CD14-positive monocyte (primary cell): Measurements from ENCODE around the gene ZDHHC11B. TPM values are rescaled to one million over a fixed set of nuclear protein-coding genes. Genes with fewer than 3 reads are reported as not detected.
"Not testable (repeated sequence)": the region's sequence is repeated elsewhere in the genome, so short reads cannot be mapped to it uniquely, and the experiment has no call there.

ENCODE experiments used
- DNase-seq, 3 donors: peaks; one replicate each; pipeline ENCODE4 v3.0.0-alpha.2; 2011 to 2022
- H2AFZ ChIP-seq: 2 replicates; pipeline ENCODE4 v1.6.0; 2012; ENCODE audit warnings: mild to moderate bottlenecking, low read depth, low read length, inconsistent platforms; ENCODE audit not compliant: insufficient read depth, poor library complexity, severe bottlenecking
- H3K27ac ChIP-seq, 2 donors: 1 replicate in 1 of 2; 2 replicates in 1 of 2; pipeline ENCODE4 v1.5.1; 2012 to 2013; ENCODE audit warnings: low read length in 2 of 2, control low read depth in 1 of 2, inconsistent platforms in 1 of 2, low read depth in 1 of 2, mild to moderate bottlenecking in 1 of 2
- H3K27me3 ChIP-seq, 2 donors: one replicate each; pipeline versions ENCODE4 v1.6.0 to v1.6.1; 2011 to 2013; ENCODE audit warnings: low read length in 2 of 2; ENCODE audit not compliant: control insufficient read depth in 2 of 2, insufficient read depth in 2 of 2
- H3K36me3 ChIP-seq, 2 donors: replicated peaks in 1 of 2; 1 replicate in 1 of 2; 2 replicates in 1 of 2; pipeline versions ENCODE4 v1.5.1 to v1.6.1; 2012 to 2013; ENCODE audit warnings: low read length in 2 of 2, control low read depth in 1 of 2, inconsistent platforms in 1 of 2, mild to moderate bottlenecking in 1 of 2; ENCODE audit not compliant: insufficient read depth in 2 of 2, control insufficient read depth in 1 of 2
- H3K4me1 ChIP-seq, 2 donors: 1 replicate in 1 of 2; 2 replicates in 1 of 2; pipeline versions ENCODE4 v1.5.1 to v1.6.1; 2012 to 2013; ENCODE audit warnings: low read length in 2 of 2, control low read depth in 1 of 2, inconsistent platforms in 1 of 2, mild to moderate bottlenecking in 1 of 2, moderate library complexity in 1 of 2; ENCODE audit not compliant: insufficient read depth in 2 of 2, control insufficient read depth in 1 of 2
- H3K4me2 ChIP-seq: replicated peaks from 2 replicates; pipeline ENCODE3; 2012; ENCODE audit warnings: low read length, moderate library complexity, mild to moderate bottlenecking; ENCODE audit not compliant: poor library complexity, severe bottlenecking; ENCODE audit errors: extremely low read depth
- H3K4me3 ChIP-seq, 3 experiments: fragments of 200-600 bp in 1 of 3; sonication (generic) in 1 of 3; replicated peaks in 1 of 3; 1 replicate in 2 of 3; 2 replicates in 1 of 3; pipeline ENCODE4 v1.5.1; 2011 to 2013; ENCODE audit warnings: low read length in 3 of 3, mild to moderate bottlenecking in 3 of 3, control low read depth in 2 of 3, low read depth in 2 of 3, inconsistent platforms in 1 of 3, moderate library complexity in 1 of 3
- H3K79me2 ChIP-seq: 2 replicates; pipeline ENCODE4 v1.6.0; 2012; ENCODE audit warnings: mild to moderate bottlenecking, control low read depth, inconsistent platforms, low read length, moderate library complexity; ENCODE audit not compliant: insufficient read depth
- H3K9ac ChIP-seq: 2 replicates; pipeline ENCODE4 v1.6.0; 2017; ENCODE audit warnings: low read length, mild to moderate bottlenecking; ENCODE audit not compliant: insufficient read depth, poor library complexity, severe bottlenecking
- H3K9me3 ChIP-seq, 2 donors: replicated peaks in 1 of 2; 1 replicate in 1 of 2; 2 replicates in 1 of 2; pipeline versions ENCODE4 v1.5.1 to v1.6.1; 2012 to 2013; ENCODE audit warnings: low read length in 2 of 2, control low read depth in 1 of 2; ENCODE audit not compliant: control insufficient read depth in 1 of 2, insufficient read depth in 1 of 2
- H4K20me1 ChIP-seq: 2 replicates; pipeline ENCODE4 v1.6.0; 2012; ENCODE audit warnings: mild to moderate bottlenecking, low read length, control low read depth, moderate library complexity; ENCODE audit not compliant: insufficient read depth
- H3K27ac Mint-ChIP-seq, 7 donors: one replicate each; pipeline ENCODE4 v1.8.0; 2020; ENCODE audit warnings: mild to moderate bottlenecking in 7 of 7, mixed read lengths in 7 of 7, moderate library complexity in 6 of 7, inconsistent platforms in 2 of 7
- H3K27me3 Mint-ChIP-seq, 3 donors: one replicate each; pipeline ENCODE4 v1.8.0; 2021 to 2022; ENCODE audit warnings: low read depth in 3 of 3, mild to moderate bottlenecking in 3 of 3, mixed read lengths in 3 of 3, moderate library complexity in 3 of 3, inconsistent platforms in 1 of 3
- H3K36me3 Mint-ChIP-seq, 2 donors: one replicate each; pipeline ENCODE4 v1.8.0; 2020; ENCODE audit warnings: mixed read lengths in 2 of 2, inconsistent platforms in 1 of 2, mild to moderate bottlenecking in 1 of 2
- H3K4me1 Mint-ChIP-seq: one replicate; pipeline ENCODE4 v1.8.0; 2020; ENCODE audit warnings: mild to moderate bottlenecking, mixed read lengths
- H3K4me3 Mint-ChIP-seq, 2 donors: one replicate each; pipeline ENCODE4 v1.8.0; 2020; ENCODE audit warnings: mild to moderate bottlenecking in 2 of 2, mixed read lengths in 2 of 2, moderate library complexity in 1 of 2
- H3K9me3 Mint-ChIP-seq, 7 donors: one replicate each; pipeline ENCODE4 v1.8.0; 2020 to 2022; ENCODE audit warnings: mixed read lengths in 7 of 7, mild to moderate bottlenecking in 6 of 7, moderate library complexity in 6 of 7, inconsistent platforms in 2 of 7
- WGBS: methylation state at CpG from one replicate; pipeline ENCODE4 v1.1.5; 2013; ENCODE audit warnings: missing lambda C conversion rate; ENCODE audit not compliant: insufficient coverage; 5-methylcytosine and 5-hydroxymethylcytosine counted together
- intact Hi-C, 2 donors: fragments of 100-400 bp; cut with micrococcal nuclease; formaldehyde crosslinking; loops; one replicate each; pipeline versions ENCODE4 v1.15.0 to v1.15.1; 2023
- polyA plus RNA-seq, 3 donors: library from polyadenylated mRNA; depleted of rRNA in 1 of 3; unstranded in 2 of 3; stranded (reverse) in 1 of 3; fragments of 300-500 nt in 2 of 3; fragments of >200 nt in 1 of 3; fragmentation: Illumina TruSeq in 2 of 3; gene quantifications; 1 replicate in 2 of 3; 2 replicates in 1 of 3; pipeline ENCODE4 v1.2.3, GENCODE V29; 2012 to 2021

Gene ZDHHC11B
- polyA plus RNA-seq, 3 donors = not detected

GRCh38 chr5:694042-694431 lies 90.5 kb downstream of the ZDHHC11B start:
- H3K36me3 ChIP-seq, H2AFZ ChIP-seq, H4K20me1 ChIP-seq, intact Hi-C loops, H3K9me3 Mint-ChIP-seq, H3K4me1 Mint-ChIP-seq, H3K4me2 ChIP-seq, H3K79me2 ChIP-seq, H3K4me3 ChIP-seq, DNase-seq, H3K27ac ChIP-seq, H3K27ac Mint-ChIP-seq, H3K4me1 ChIP-seq, H3K9ac ChIP-seq, H3K9me3 ChIP-seq, H3K36me3 Mint-ChIP-seq: not testable (repeated sequence)
- WGBS = 3% methylated on average over 5 of the region's 22 CpGs
- Mint-ChIP-seq H3K27me3 (peaks cover 11 to 56% (median 27%) of the 10 kb centered on the region in 3 donors), H3K4me3 (peak overlapping the region in 1 of 2 donors; percentile 39)
- peaks cover 5 to 25% of the 10 kb centered on the region in 2 donors for H3K27me3 ChIP-seq

GRCh38 chr5:693271-694041 lies 91.1 kb downstream of the ZDHHC11B start, which contains the start of gene TPPP:
Gene TPPP, minus strand, starts transcription at chr5:693352. Its CDS starts 15,292 bp downstream, at chr5:678060.
- peak; percentile 3 to 27 (median 24) for DNase-seq
- H3K9me3 Mint-ChIP-seq, H4K20me1 ChIP-seq, H3K27ac ChIP-seq, H3K4me1 Mint-ChIP-seq, H3K79me2 ChIP-seq, H3K9me3 ChIP-seq, H3K27ac Mint-ChIP-seq, H3K36me3 Mint-ChIP-seq, H3K9ac ChIP-seq, H3K36me3 ChIP-seq, intact Hi-C loops, H3K4me1 ChIP-seq: not testable (repeated sequence)
- WGBS = under 1% methylated on average over 73 of the region's 109 CpGs
- Mint-ChIP-seq H3K27me3 (peaks cover 9 to 52% (median 24%) of the 10 kb centered on the region in 3 donors), H3K4me3 (peak within 1 kb of the TSS; percentile 59 to 60)
- H3K4me2 ChIP-seq = peak within 1 kb of the TSS; percentile 67
- H2AFZ ChIP-seq = peak within 1 kb of the TSS; percentile 29
- H3K27me3 ChIP-seq = peaks cover 4 to 19% of the 10 kb centered on the region in 2 donors
- H3K4me3 ChIP-seq = peak within 1 kb of the TSS; percentile 7 to 52 (median 15)

GRCh38 chr5:692529-693041 lies 91.9 kb downstream of the ZDHHC11B start:
- H3K27me3 Mint-ChIP-seq = peaks cover 7 to 47% (median 23%) of the 10 kb centered on the region in 3 donors
- DNase-seq, H3K9me3 Mint-ChIP-seq, H3K9me3 ChIP-seq, H4K20me1 ChIP-seq, H3K79me2 ChIP-seq, H3K27ac ChIP-seq, H2AFZ ChIP-seq, H3K4me1 Mint-ChIP-seq, H3K9ac ChIP-seq, H3K27ac Mint-ChIP-seq, H3K4me1 ChIP-seq, H3K36me3 ChIP-seq, H3K36me3 Mint-ChIP-seq, intact Hi-C loops: not testable (repeated sequence)
- Histone ChIP-seq H3K27me3 (peaks cover 4 to 16% of the 10 kb centered on the region in 2 donors), H3K4me3 (peak overlapping the region; percentile 7 to 52 (median 13)), H3K4me2 (peak overlapping the region; percentile 47)
- H3K4me3 Mint-ChIP-seq = peak overlapping the region; percentile 59 to 60
- 1% methylated on average over 25 of the region's 41 CpGs for WGBS
